ENCODE measurements around the gene MTFR1L. TPM values are rescaled to one million over a fixed set of nuclear protein-coding genes. Genes with fewer than 3 reads are reported as not detected.

Gene MTFR1L
- 107 and 115 TPM in 2 replicates for polyA plus RNA-seq
- 44.7 and 53.8 TPM in 2 replicates for polyA minus RNA-seq

- Histone ChIP-seq H2AFZ (ENCODE audit: low read depth, low read length) (peak within 1 kb of the TSS; percentile 48), H3K4me3 (ENCODE audit: low read length) (peak within 1 kb of the TSS; percentile 89), H3F3A (ENCODE audit: insufficient read depth, low read length, poor library complexity, severe bottlenecking) (no peaks in the 10 kb centered on the region), H3K9me2 (ENCODE audit: insufficient read depth, low read length) (no peaks in the 10 kb centered on the region), H3K9ac (ENCODE audit: low read length) (peak within 1 kb of the TSS; percentile 81), H4K20me1 (ENCODE audit: insufficient read depth) (no peaks in the 10 kb centered on the region), H3K27me3 (ENCODE audit: insufficient read depth, low read depth, low read length) (no peaks in the 10 kb centered on the region), H3K79me2 (replicated peaks; ENCODE audit: insufficient read depth, low read length) (peaks cover 21% of the 10 kb centered on the region), H3K9me3 (ENCODE audit: low read length) (no peaks in the 10 kb centered on the region), H3K36me3 (ENCODE audit: insufficient read depth, low read length) (no peaks in the 10 kb centered on the region), H3K4me2 (ENCODE audit: low read length) (peak within 1 kb of the TSS; percentile 96), H3K27ac (ENCODE audit: low read length) (peak within 1 kb of the TSS; percentile 86)
- TF ChIP-seq EP300 (conservative IDR thresholded peaks at IDR 0.05; ENCODE audit: poor library complexity, severe bottlenecking) (no peak), TAF1 (IDR thresholded peaks at IDR 0.05; ENCODE audit: low read depth) (no peak), CTCF (IDR thresholded peaks at IDR 0.05; ENCODE audit: poor library complexity, severe bottlenecking) (no peak), SMC3 (conservative IDR thresholded peaks at IDR 0.05; ENCODE audit: poor library complexity) (peak; percentile 29), REST (IDR thresholded peaks at IDR 0.05; ENCODE audit: borderline replicate concordance) (no peak), EZH2 (IDR thresholded peaks at IDR 0.05; ENCODE audit: borderline replicate concordance, insufficient read depth, low read length, poor library complexity, severe bottlenecking) (no peak), POLR2AphosphoS5 (IDR thresholded peaks at IDR 0.05) (peak; percentile 97), MXI1 (conservative IDR thresholded peaks at IDR 0.05; ENCODE audit: poor library complexity, severe bottlenecking) (peak; percentile 67), RAD21 (conservative IDR thresholded peaks at IDR 0.05) (peak; percentile 41)
Observed at GRCh38 chr1:25819491-25820246, at the start of gene MTFR1L. Gene MTFR1L (plus strand): TSS chr1:25819954. CDS start chr1:25823105, 3,151 bp downstream.

GRCh38 chr1:25770541-25771220 is 49.1 kb upstream of the MTFR1L start:
- Histone ChIP-seq H3K9me3 (ENCODE audit: low read length) (no peaks in the 10 kb centered on the region), H3K79me2 (replicated peaks; ENCODE audit: insufficient read depth, low read length) (no peaks in the 10 kb centered on the region), H2AFZ (ENCODE audit: low read depth, low read length) (no peak overlapping the region), H3K36me3 (ENCODE audit: insufficient read depth, low read length) (no peaks in the 10 kb centered on the region), H4K20me1 (ENCODE audit: insufficient read depth) (no peaks in the 10 kb centered on the region), H3K4me3 (ENCODE audit: low read length) (no peak overlapping the region), H3F3A (ENCODE audit: insufficient read depth, low read length, poor library complexity, severe bottlenecking) (no peaks in the 10 kb centered on the region), H3K9ac (ENCODE audit: low read length) (no peak overlapping the region), H3K27ac (ENCODE audit: low read length) (no peak overlapping the region), H3K9me2 (ENCODE audit: insufficient read depth, low read length) (no peaks in the 10 kb centered on the region), H3K4me2 (ENCODE audit: low read length) (no peak overlapping the region), H3K27me3 (ENCODE audit: insufficient read depth, low read depth, low read length) (no peaks in the 10 kb centered on the region)
- TF ChIP-seq TAF1 (IDR thresholded peaks at IDR 0.05; ENCODE audit: low read depth) (no peak), SMC3 (conservative IDR thresholded peaks at IDR 0.05; ENCODE audit: poor library complexity) (no peak), RAD21 (conservative IDR thresholded peaks at IDR 0.05) (no peak), CTCF (IDR thresholded peaks at IDR 0.05; ENCODE audit: poor library complexity, severe bottlenecking) (no peak), EZH2 (IDR thresholded peaks at IDR 0.05; ENCODE audit: borderline replicate concordance, insufficient read depth, low read length, poor library complexity, severe bottlenecking) (no peak), REST (IDR thresholded peaks at IDR 0.05; ENCODE audit: borderline replicate concordance) (no peak)

Data from neural cell (in vitro differentiated cells).